Measurements from ENCODE around the gene SLCO2A1.
"Not testable (repeated sequence)": the region's sequence is repeated elsewhere in the genome, so short reads cannot be mapped to it uniquely, and the experiment has no call there.

The SLCO2A1 gene

GRCh38 chr3:134029734-134030378, at the start of gene SLCO2A1:
Gene SLCO2A1 (minus strand): TSS chr3:134029925. CDS start chr3:134029802, 123 bp downstream.
- DNase-seq (ENCODE audit: low read depth in 2 of 2): no peak

- no peak for DNase-seq (ENCODE audit: low read depth in 2 of 2)
Observed at GRCh38 chr3:134079111-134079547, 49.4 kb upstream of the SLCO2A1 start.

GRCh38 chr3:134078169-134078831, 48.6 kb upstream of the SLCO2A1 start:
- DNase-seq (ENCODE audit: low read depth in 2 of 2): no peak

GRCh38 chr3:134077649-134078161, 48.0 kb upstream of the SLCO2A1 start:
- no peak for DNase-seq (ENCODE audit: low read depth in 2 of 2)

GRCh38 chr3:134076851-134077250, 47.1 kb upstream of the SLCO2A1 start:
- no peak for DNase-seq (ENCODE audit: low read depth in 2 of 2)

- no peak for DNase-seq (ENCODE audit: low read depth in 2 of 2)
Observed at GRCh38 chr3:134075846-134076245, 46.1 kb upstream of the SLCO2A1 start.

GRCh38 chr3:134075568-134075825, 45.8 kb upstream of the SLCO2A1 start:
- no peak for DNase-seq (ENCODE audit: low read depth in 2 of 2)

GRCh38 chr3:134074790-134075567, 45.3 kb upstream of the SLCO2A1 start:
- DNase-seq (ENCODE audit: low read depth in 2 of 2): no peak

GRCh38 chr3:134074001-134074789, 44.5 kb upstream of the SLCO2A1 start:
- no peak for DNase-seq (ENCODE audit: low read depth in 2 of 2)

- no peak for DNase-seq (ENCODE audit: low read depth in 2 of 2)
Observed at GRCh38 chr3:134073583-134073945, 43.8 kb upstream of the SLCO2A1 start.

GRCh38 chr3:134072881-134073582, 43.3 kb upstream of the SLCO2A1 start:
- DNase-seq (ENCODE audit: low read depth in 2 of 2): no peak

- DNase-seq (ENCODE audit: low read depth in 2 of 2): not testable (repeated sequence)
Observed at GRCh38 chr3:134070281-134070680, 40.6 kb upstream of the SLCO2A1 start.

GRCh38 chr3:134068429-134068828, 38.7 kb upstream of the SLCO2A1 start:
- no peak for DNase-seq (ENCODE audit: low read depth in 2 of 2)

- no peak for DNase-seq (ENCODE audit: low read depth in 2 of 2)
Observed at GRCh38 chr3:134067531-134068161, 37.9 kb upstream of the SLCO2A1 start.

GRCh38 chr3:134066651-134067530, 37.2 kb upstream of the SLCO2A1 start:
- no peak for DNase-seq (ENCODE audit: low read depth in 2 of 2)

GRCh38 chr3:134066158-134066541, 36.4 kb upstream of the SLCO2A1 start:
- no peak for DNase-seq (ENCODE audit: low read depth in 2 of 2)

- no peak for DNase-seq (ENCODE audit: low read depth in 2 of 2)
Observed at GRCh38 chr3:134065252-134066157, 35.8 kb upstream of the SLCO2A1 start.

- no peak for DNase-seq (ENCODE audit: low read depth in 2 of 2)
Observed at GRCh38 chr3:134064081-134064480, 34.4 kb upstream of the SLCO2A1 start.

GRCh38 chr3:134061401-134061800, 31.7 kb upstream of the SLCO2A1 start:
- no peak for DNase-seq (ENCODE audit: low read depth in 2 of 2)

Measured in activated CD8-positive, alpha-beta memory T cell treated with anti-CD3 and anti-CD28 coated beads for 4 hours (primary cell).